GM10248 (cell line): Measurements from ENCODE around the gene SLC17A9.
A peak's percentile ranks its signal among the peaks of the same experiment; 100 is the strongest.

Experiments used
- CTCF ChIA-PET: fragments of 300-600 bp; sonication (Branson Sonifier 250); formaldehyde crosslinking; extraction: SDS; loops from one replicate; lab custom pipeline; 2021; ENCODE audit warnings: antibody characterized with exemption; lab: Yijun Ruan, JAX
- POLR2A ChIA-PET: fragments of 350-650 bp; sonication (Branson Sonifier 250); formaldehyde crosslinking; extraction: SDS; loops from one replicate; lab custom pipeline; 2020; ENCODE audit warnings: antibody characterized with exemption; lab: Yijun Ruan, JAX
- DNase-seq: peaks from one replicate; pipeline ENCODE4 v3.0.0; 2012; ENCODE audit errors: extremely low spot score
- TF ChIP-seq, protein P1 (sequence below): IDR thresholded peaks from 2 replicates; pipeline ENCODE4 v1.5.1; 2012; ENCODE audit warnings: mild to moderate bottlenecking, low read depth; ENCODE audit errors: extremely low read depth, missing control alignments, control extremely low read depth

Gene SLC17A9

DNA sequence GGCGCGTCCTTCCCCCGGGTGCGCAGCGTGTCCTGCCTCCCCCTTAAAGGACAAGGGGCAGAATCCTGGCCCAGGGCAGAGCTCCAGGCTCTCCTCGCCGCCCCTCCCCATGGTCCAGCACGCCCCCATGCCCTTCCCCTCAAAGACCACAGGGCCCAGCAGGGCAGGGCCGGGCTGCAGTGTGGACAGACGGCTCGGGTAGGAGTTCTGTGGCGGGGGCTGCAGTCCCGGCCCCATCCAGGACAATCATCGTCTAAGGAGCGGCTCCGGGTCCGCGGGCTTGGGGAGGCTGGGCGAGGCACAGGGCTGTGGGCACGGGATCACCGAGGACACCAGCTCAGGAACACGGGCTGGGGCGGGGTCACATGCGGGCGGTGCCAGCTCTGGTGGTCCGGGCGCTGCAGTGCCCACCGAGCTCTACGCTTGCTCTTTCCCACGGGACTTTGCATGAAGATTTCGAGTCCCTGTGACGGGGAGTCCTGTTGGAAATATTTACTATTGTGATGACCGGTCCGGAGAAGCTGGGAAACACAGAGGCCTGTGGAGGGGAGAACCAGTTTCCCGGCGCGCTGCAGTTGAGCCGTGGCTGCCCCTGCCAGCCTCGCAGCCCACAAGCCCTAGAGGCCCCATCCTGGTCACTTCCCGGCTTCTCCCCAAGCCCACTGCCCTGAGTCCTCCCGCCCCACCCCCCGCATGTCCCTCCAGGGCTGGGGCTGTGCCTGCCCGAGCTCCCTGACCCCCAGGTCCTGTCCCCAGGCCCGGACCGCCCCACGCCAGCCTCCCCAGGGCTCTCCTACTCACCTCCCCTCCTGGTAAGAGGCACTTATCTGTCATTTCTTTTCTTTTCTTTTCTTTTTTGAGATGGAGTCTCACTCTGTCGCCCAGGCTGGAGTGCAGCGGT, 20.6 kb downstream of the SLC17A9 start:
- ChIA-PET CTCF (interaction anchor here (0.5 to 2.1 kb wide), 39 partner anchors 8 to 257 kb away, joined by 3 to 31 read pairs (median 4); partner anchors contain the start of genes SLC17A9 and YTHDF1), POLR2A (interaction anchor here (0.7 to 1.6 kb wide), 3 partner anchors 18 to 199 kb away, joined by 3 to 10 read pairs (median 7); no protein-coding TSS in a partner anchor)
- TF ChIP-seq, protein P1, sequence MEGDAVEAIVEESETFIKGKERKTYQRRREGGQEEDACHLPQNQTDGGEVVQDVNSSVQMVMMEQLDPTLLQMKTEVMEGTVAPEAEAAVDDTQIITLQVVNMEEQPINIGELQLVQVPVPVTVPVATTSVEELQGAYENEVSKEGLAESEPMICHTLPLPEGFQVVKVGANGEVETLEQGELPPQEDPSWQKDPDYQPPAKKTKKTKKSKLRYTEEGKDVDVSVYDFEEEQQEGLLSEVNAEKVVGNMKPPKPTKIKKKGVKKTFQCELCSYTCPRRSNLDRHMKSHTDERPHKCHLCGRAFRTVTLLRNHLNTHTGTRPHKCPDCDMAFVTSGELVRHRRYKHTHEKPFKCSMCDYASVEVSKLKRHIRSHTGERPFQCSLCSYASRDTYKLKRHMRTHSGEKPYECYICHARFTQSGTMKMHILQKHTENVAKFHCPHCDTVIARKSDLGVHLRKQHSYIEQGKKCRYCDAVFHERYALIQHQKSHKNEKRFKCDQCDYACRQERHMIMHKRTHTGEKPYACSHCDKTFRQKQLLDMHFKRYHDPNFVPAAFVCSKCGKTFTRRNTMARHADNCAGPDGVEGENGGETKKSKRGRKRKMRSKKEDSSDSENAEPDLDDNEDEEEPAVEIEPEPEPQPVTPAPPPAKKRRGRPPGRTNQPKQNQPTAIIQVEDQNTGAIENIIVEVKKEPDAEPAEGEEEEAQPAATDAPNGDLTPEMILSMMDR = no peak
- no peak for DNase-seq

DNA sequence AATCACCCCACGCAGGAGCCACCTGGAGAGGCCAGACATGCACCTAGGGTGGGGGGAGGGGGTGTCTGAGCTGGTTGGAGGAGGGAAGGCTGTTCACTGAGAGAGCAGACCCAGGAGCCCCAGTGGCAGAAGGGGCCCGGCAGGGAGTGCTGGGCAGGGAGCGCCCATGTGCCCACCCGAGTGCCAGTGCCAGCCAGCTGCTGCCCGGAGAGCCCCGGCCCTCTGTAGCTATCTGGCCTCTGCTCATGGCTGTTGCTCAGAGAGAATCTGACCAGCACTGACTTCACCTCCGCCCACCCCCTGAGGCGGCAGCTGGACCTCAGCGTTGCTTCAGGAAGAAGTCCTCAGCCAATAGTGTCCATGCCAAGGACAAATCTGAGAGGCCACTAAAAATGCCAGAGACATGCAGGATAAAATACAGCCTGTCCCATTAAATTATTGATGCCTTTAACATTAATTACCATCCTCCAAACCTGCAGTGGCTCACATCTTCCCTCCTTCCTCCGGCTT, 22.8 kb downstream of the SLC17A9 start:
- TF ChIP-seq, protein P1 = no peak
- POLR2A ChIA-PET = no interaction called here
- CTCF ChIA-PET = interaction anchor here (1.1 to 1.3 kb wide), 2 partner anchors 12 to 205 kb away, joined by 3 to 6 read pairs; no protein-coding TSS in a partner anchor
- no peak for DNase-seq

DNA sequence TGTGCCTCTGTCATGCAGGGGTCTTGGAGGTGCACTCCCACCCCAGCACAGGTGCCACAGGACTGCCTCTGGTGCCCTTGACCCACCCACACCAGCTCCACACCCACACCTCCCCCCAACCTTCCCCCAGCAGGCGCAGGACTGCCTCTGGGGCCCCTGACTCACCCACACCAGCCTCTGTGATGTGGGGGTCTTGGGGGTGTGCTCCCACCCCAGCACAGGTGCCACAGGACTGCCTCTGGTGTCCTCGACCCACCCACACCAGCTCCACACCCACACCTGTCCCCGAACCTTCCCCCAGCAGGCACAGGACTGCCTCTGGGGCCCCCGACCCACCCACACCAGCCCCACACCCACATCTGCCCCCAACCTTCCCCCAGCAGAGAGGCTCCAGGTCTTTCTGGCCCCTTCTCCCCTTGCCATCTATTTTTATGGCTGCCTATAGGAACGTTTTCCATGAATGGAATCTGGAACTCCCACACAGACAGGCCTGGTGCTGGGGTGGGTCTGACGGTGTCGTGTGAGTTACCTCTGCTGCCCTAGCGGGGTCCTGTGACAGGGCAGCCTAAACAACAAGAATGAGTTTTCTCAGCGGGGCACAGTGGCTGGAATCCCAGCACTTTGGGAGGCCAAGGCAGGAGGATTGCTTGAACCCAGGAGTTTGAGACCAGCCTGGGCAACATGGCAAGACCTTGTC, 23.5 kb downstream of the SLC17A9 start:
- DNase-seq = no peak
- ChIA-PET POLR2A (no interaction called here), CTCF (interaction anchor here (1.3 to 4.4 kb wide), 2 partner anchors 11 to 22 kb away, joined by 3 to 18 read pairs; partner anchors contain the start of gene SLC17A9)
- TF ChIP-seq, protein P1 = no peak

DNA sequence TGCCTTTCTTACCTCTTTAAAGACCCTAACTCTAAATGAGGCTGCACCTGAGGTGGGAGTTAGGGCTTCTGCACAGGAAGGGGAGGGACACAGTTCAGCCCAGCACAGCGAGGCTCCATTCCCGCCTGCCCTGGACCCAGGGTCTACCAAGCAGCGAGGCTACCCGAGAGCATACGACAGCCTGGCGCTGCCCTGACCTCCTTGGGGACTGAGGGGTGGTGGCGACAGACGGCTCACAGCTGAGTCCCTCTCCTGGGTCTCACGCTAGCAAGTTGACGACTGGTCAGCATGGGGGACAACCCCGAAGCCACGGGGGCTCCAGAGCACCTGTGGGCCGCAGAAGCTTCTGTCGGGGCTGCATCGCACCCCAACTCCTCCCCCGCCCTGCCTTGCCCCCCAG, 24.4 kb downstream of the SLC17A9 start:
- ChIA-PET CTCF (interaction anchor here (1.0 to 4.4 kb wide), 4 partner anchors 12 to 238 kb away, joined by 3 to 18 read pairs (median 6); partner anchors contain the start of genes SLC17A9 and YTHDF1), POLR2A (no interaction called here)
- DNase-seq = no peak
- TF ChIP-seq, protein P1 = no peak

DNA sequence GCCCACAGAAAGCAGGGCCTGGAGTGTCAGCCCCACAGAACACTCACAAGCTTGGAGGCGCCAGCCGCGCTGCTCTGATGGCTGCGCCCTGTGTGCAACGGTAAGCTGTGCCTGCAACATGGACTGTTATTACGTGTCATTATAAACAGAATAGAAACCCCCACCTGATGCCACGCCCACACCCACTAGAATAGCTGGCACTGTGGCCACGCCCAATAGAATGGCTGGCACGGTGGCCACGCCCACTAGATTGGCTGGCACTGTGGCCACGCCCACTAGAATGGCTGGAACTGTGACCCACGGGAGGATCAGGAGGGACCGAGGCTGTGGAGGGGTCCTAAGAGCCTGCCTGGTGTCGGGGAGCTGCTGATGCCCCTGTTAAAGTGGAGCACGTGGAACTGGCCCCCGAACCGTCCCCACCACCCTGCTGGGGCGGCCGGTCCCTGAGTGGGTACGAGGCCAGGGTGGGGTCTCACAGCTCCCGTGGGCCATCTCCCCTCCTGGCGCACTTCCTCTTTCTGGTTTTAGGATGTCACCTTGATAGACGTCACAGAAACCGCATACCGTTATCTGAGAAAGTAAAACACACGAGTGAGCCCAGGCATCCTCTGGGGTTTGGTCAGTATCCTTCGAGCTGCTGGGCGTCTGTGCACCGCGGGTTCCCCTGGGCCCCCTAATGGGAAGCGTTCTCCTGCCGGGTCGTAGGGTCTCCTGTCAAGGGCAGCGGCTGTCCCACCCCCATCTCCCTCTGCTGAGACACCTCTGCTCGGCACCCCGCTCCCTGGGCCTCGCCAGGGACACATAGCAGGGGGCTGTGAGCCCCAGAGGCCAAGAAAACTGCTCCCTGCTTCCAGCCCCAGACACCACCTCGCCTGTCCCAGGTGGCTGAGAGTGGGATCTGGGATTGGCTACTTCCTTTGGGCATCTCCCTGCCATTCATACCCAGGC, 25.4 kb downstream of the SLC17A9 start:
- TF ChIP-seq, protein P1 = no peak
- DNase-seq = peak; percentile 86
- CTCF ChIA-PET = interaction anchor here (1.0 to 4.4 kb wide), 10 partner anchors 13 to 246 kb away, joined by 3 to 18 read pairs (median 5); partner anchors contain the start of genes SLC17A9 and YTHDF1
- POLR2A ChIA-PET = interaction anchor here (0.5 to 1.9 kb wide), 5 partner anchors 24 to 875 kb away, joined by 3 to 8 read pairs (median 5); partner anchors contain the start of gene BHLHE23
